Left ventricle myocardium superior (tissue), 1 donor: Measurements from ENCODE around the gene ARHGEF11. TPM values are rescaled to one million over a fixed set of nuclear protein-coding genes. Genes with fewer than 3 reads are reported as not detected.

ENCODE experiments used
- ATAC-seq: fragments of 200-7000 bp; cut with Tn5 transposase; one replicate; pipeline ENCODE4 v1.9.1; 2020; ENCODE audit warnings: mild to moderate bottlenecking, moderate library complexity
- DNase-seq: peaks from one replicate; pipeline ENCODE4 v3.0.0-alpha.2; 2020
- intact Hi-C: fragments of 100-400 bp; cut with micrococcal nuclease; formaldehyde crosslinking; loops from one replicate; pipeline ENCODE4 v1.11.0; 2022
- total RNA-seq: library from RNA; stranded (reverse); fragmentation: NEBNext Ultra II Directional; extraction: Animal tissue kit (Norgen Biotek cat#: 25700); gene quantifications from one replicate; pipeline ENCODE4 v1.2.1, GENCODE V29; 2021
- donor health status: DM: no; HTN: yes; CAD: no; lungs with severe emphysema.

The ARHGEF11 gene
- total RNA-seq, 1 donor from 2014 or later: 28.8 TPM

GRCh38 chr1:156969496-156969895, 76.0 kb downstream of the ARHGEF11 start:
- no peak for ATAC-seq
- no peak for DNase-seq
- intact Hi-C loops: no loop called here

GRCh38 chr1:156964441-156964840, 81.1 kb downstream of the ARHGEF11 start:
- intact Hi-C loops: no loop called here
- ATAC-seq: no peak
- no peak for DNase-seq

GRCh38 chr1:156963621-156964020, 81.9 kb downstream of the ARHGEF11 start:
- DNase-seq (no peak), ATAC-seq (peak; percentile 59)
- intact Hi-C loops: no loop called here

- intact Hi-C loops: no loop called here
- ATAC-seq: no peak
- DNase-seq: no peak
Observed at GRCh38 chr1:156961709-156962108, 83.8 kb downstream of the ARHGEF11 start.

GRCh38 chr1:156959925-156960324, 85.6 kb downstream of the ARHGEF11 start:
- no peak for DNase-seq
- ATAC-seq: no peak
- intact Hi-C loops: no loop called here

- intact Hi-C loops: no loop called here
- DNase-seq (no peak), ATAC-seq (no peak)
Observed at GRCh38 chr1:156959414-156959813, 86.1 kb downstream of the ARHGEF11 start.

- intact Hi-C loops: no loop called here
- ATAC-seq: no peak
- DNase-seq: no peak
Observed at GRCh38 chr1:156958247-156958714, 87.3 kb downstream of the ARHGEF11 start.

GRCh38 chr1:156957634-156958033, 87.9 kb downstream of the ARHGEF11 start:
- DNase-seq (no peak), ATAC-seq (no peak)
- intact Hi-C loops: no loop called here

- intact Hi-C loops: no loop called here
- DNase-seq (no peak), ATAC-seq (no peak)
Observed at GRCh38 chr1:156956333-156956732, 89.2 kb downstream of the ARHGEF11 start.

GRCh38 chr1:156953571-156953970, 92.0 kb downstream of the ARHGEF11 start:
- DNase-seq: no peak
- intact Hi-C loops: no loop called here
- ATAC-seq: no peak

- intact Hi-C loops: no loop called here
- ATAC-seq: no peak
- no peak for DNase-seq
Observed at GRCh38 chr1:156951371-156951770, 94.2 kb downstream of the ARHGEF11 start.

GRCh38 chr1:156949127-156949526, 96.4 kb downstream of the ARHGEF11 start:
- intact Hi-C loops: no loop called here
- ATAC-seq (no peak), DNase-seq (no peak)

- intact Hi-C loops: no loop called here
- no peak for ATAC-seq
- no peak for DNase-seq
Observed at GRCh38 chr1:156948708-156949107, 96.8 kb downstream of the ARHGEF11 start.

- intact Hi-C loops: no loop called here
- DNase-seq (no peak), ATAC-seq (no peak)
Observed at GRCh38 chr1:156947818-156948525, 97.6 kb downstream of the ARHGEF11 start.

- DNase-seq (no peak), ATAC-seq (no peak)
- intact Hi-C loops: no loop called here
Observed at GRCh38 chr1:156947127-156947526, 98.4 kb downstream of the ARHGEF11 start.

- intact Hi-C loops: no loop called here
- no peak for ATAC-seq
- no peak for DNase-seq
Observed at GRCh38 chr1:156945881-156946661, 99.5 kb downstream of the ARHGEF11 start.

GRCh38 chr1:156944848-156945247, 100.7 kb downstream of the ARHGEF11 start:
- ATAC-seq: no peak
- DNase-seq: no peak

GRCh38 chr1:156944268-156944667, 101.3 kb downstream of the ARHGEF11 start:
- intact Hi-C loops: no loop called here
- no peak for DNase-seq
- ATAC-seq: no peak

More at GRCh38 chr1:156944848-156945247, 100.7 kb downstream of the ARHGEF11 start:
- intact Hi-C loops: no loop called here

GRCh38 chr1:156943756-156944155, 101.8 kb downstream of the ARHGEF11 start:
- intact Hi-C loops: no loop called here
- DNase-seq (no peak), ATAC-seq (no peak)

GRCh38 chr1:156942576-156942975, 103.0 kb downstream of the ARHGEF11 start:
- ATAC-seq (no peak), DNase-seq (no peak)
- intact Hi-C loops: no loop called here

- ATAC-seq (no peak), DNase-seq (no peak)
- intact Hi-C loops: no loop called here
Observed at GRCh38 chr1:156942176-156942575, 103.4 kb downstream of the ARHGEF11 start.
